Hematopoietic multipotent progenitor cell treated with erythropoietin and hydrocortisone succinate and interleukin-3 and kit ligand, for 6 days (in vitro differentiated cells): ENCODE measurements around the gene TCF15.

ENCODE experiments used
- DNase-seq: peaks from one replicate; pipeline ENCODE4 v3.0.0-alpha.2; 2015

Gene TCF15

DNA sequence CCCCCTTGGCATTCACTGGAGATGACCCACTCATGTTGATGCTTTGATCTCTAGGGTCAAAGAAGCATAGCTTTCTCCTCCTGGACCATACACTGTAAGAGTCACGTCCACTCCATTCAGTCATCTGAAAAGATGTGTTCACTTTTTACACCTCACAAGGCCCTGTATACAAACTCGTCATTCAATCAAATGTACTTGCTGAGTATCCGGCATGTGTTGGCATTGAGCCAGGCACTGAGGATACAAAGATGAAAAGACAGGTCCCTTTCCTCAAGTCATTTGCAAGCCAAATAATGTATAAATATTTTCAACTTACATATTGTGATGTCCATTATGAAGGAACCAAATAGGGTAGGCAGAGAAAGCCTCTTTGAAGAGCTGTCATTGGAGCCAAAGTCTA, 34.0 kb downstream of the TCF15 start:
- DNase-seq, result peak; percentile 22

DNA sequence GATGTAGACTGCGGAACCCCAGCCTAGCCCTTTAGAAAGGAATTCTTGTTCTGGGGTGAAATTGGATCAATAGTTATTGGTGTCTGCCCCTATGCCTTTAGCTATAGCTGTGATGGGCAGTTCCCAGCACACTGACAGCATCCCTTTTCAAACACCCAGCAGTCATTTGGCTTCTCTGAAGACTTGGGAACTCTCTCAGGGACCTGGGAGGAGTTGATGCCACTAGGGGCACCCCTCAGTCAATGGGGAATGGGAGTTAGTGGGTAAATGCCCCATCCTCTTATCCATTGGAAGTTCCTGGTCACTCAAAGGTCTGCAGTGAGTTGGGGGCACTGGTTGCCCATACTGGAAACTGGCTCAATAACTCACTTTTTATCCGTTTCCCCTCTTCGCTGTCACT, 34.9 kb downstream of the TCF15 start:
- no peak for DNase-seq

DNA sequence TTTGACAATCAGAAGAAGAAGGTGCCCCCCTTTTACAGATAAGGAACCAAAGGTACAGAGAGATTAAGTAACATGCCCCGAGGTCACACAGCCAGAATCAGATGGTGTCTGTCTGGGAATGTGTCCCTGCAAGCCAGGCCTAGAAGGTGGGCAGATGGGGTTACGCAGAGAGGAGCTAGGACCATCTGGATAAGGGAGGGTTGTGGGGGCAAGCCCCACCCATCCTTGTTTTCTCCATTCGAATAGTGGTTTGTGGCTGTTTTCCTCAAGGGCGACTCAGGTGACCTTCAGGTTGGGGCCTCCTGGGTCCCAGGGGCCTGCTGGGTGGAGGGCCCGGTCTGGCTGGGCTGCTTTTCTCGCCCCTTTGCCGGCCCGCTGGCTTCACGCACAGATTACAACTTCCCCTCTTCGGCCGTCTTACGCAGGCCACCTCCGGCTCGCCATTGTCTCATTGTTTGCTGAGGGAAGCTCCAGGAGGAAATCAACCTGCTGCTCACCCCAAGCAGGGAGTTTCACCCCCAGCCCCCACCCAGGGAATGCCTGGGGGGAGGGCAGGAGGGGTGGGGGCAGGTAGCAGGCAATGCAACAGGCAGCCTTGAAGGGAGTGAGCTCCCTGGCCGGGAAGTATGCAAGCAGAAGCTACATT, 35.7 kb downstream of the TCF15 start:
- DNase-seq, result no peak

GRCh38 chr20:573414-574296, 36.5 kb downstream of the TCF15 start:
- no peak for DNase-seq

- no peak for DNase-seq
These were observed 37.4 kb downstream of the TCF15 start for GRCh38 chr20:572727-573126.

GRCh38 chr20:571754-572441, 38.2 kb downstream of the TCF15 start:
- no peak for DNase-seq

DNA sequence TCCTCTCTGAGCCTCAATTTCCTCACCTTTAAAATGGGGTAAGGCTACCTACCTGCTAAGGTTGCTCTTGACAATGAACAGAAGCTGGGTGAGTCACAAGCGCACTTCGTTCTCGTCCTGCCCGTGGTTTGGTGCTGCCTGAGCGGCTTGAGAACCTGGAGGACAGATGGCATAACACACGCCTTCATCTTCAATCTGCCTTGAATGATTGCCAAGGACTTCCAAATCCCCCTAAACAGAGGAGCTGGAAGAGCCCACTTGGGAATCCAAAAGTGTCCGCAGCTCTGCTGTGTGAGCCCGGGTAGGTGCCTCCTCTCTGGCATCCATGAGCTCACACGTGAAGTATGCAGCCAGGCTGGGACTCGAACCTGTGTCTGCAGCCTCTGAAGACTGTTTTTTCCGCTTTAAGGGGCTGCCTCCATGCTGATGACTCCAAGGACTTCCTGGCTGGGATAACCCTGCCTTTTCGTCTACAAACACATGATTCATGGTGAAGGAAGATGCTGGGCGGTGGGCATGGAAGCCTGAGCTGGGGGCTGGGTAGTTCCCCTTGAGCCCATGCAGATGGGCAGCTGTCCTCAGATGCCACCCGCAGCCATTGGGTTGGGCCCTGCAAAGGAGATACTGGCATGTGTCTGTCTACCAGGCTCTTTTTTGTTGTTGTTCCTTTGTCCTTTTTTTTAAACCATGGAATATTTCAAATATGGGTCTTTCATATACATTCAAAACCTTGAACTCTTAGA, 41.3 kb downstream of the TCF15 start:
- no peak for DNase-seq

DNA sequence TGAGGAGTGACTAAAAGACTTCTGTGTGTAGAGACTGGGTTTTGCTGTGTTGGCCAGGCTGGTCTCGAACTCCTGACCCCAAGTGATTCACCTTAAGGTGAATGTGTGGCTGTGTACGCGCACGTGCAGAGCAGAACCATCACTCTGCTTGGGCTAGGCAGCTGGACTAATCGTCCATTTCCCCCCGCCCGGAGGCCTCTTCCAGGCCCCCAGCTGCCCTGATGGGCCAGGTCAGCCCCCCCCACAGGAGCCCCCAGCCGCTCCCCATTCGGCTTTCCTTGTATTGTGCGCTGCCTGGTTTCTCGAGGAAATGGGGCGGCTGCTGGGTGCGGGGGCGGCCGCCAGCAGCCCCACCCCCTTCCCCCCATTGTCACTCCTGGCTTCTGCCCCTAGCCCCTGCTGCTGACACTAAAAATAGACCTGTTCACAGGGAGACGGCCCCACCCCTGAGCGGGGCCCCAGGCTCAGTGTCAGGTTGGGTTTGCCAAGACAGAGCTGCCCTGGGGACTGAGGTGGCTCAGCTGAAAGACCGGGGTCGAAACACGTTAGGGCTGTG, 41.9 kb downstream of the TCF15 start:
- DNase-seq, result no peak

- peak; percentile 60 for DNase-seq
These were observed 45.9 kb downstream of the TCF15 start for GRCh38 chr20:564192-564591.

GRCh38 chr20:563187-563586, 46.9 kb downstream of the TCF15 start:
- DNase-seq, result no peak

DNA sequence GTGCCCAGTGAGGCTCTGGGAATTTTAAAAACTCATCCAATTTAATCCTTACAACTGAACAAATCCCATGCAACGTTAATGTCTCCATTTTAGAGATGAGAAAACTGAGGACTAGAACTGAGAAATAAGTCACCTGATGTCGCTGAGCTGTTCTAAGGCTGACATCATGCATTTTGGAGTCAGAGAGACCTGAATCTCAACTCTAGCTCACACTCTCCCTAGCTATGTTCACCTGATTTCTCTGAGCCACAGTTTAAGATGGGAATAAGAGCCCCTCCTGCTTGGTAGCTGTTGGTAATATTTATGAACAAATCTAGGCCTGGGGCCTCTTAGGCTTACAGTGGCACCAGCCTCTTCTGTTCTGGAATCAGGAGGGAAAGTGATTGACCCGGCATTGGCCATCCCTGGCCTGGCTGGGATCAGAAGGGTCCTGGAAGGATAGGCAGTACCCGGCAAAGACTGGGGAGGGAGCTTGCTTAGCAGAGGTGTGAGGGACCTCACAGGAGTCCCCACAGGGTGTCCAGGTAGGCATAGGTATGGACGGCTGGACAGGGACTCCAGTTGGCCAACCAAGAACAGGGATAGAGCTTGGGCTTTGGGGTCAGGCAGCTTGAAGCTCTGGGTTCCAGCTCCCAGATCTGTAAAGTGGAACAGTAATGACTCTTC, 47.7 kb downstream of the TCF15 start:
- no peak for DNase-seq

GRCh38 chr20:561437-562231, 48.5 kb downstream of the TCF15 start:
- peak; percentile 87 for DNase-seq

GRCh38 chr20:560680-561079, 49.4 kb downstream of the TCF15 start:
- DNase-seq, result peak; percentile 31

- DNase-seq, result no peak
These were observed 52.0 kb downstream of the TCF15 start for GRCh38 chr20:558117-558516.

DNA sequence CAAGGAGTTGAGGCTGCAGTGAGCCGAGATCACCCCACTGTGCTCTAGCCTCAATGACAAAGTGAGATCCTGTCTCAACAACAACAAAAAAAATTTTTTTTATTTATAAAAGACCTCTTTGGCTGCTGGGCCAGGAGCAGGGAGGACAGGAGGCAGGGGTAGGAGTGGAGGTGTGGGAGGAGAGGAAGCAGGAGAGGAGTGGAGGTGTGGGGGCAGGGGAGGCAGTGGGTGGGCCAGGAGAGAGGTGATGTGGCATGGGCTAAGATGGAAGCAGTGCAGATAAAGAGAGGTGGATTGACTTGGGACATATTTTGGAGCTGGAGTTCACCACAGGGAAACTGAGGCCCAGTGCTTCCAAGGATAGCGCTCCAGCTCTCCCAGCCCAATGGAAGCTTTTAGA, 53.1 kb downstream of the TCF15 start:
- no peak for DNase-seq

- DNase-seq, result peak; percentile 81
These were observed 54.1 kb downstream of the TCF15 start for GRCh38 chr20:555976-556385.
